HG02759 (cell line): ENCODE measurements around the gene B3GALT6.
A peak's percentile ranks its signal among the peaks of the same experiment; 100 is the strongest.

Experiments
- ATAC-seq: cut with Tn5 transposase; IDR thresholded peaks from one replicate; pipeline ENCODE4 v1.9.1; 2021; ENCODE audit warnings: mild to moderate bottlenecking, moderate library complexity; ENCODE audit not compliant: unreplicated experiment

The B3GALT6 gene

GRCh38 chr1:1230656-1231399 lies 1.2 kb upstream of the B3GALT6 start:
- no peak for ATAC-seq

- peak; percentile 91 for ATAC-seq
Observed at GRCh38 chr1:1231400-1232207, 433 bp upstream of the B3GALT6 start, which contains the start of gene SDF4. SDF4 (minus strand) TSS chr1:1232001; CDS start chr1:1228772, 3,229 bp downstream.

GRCh38 chr1:1232796-1233566 lies 944 bp downstream of the B3GALT6 start:
- ATAC-seq = no peak

GRCh38 chr1:1233567-1233892 lies 1.5 kb downstream of the B3GALT6 start:
- no peak for ATAC-seq

GRCh38 chr1:1234180-1234808 lies 2.3 kb downstream of the B3GALT6 start:
- ATAC-seq = no peak

- no peak for ATAC-seq
Observed at GRCh38 chr1:1235016-1235744, 3.1 kb downstream of the B3GALT6 start.

GRCh38 chr1:1236176-1236763 lies 4.2 kb downstream of the B3GALT6 start:
- ATAC-seq = no peak

GRCh38 chr1:1236945-1237873 lies 5.2 kb downstream of the B3GALT6 start:
- ATAC-seq = no peak

GRCh38 chr1:1237874-1238701 lies 6.1 kb downstream of the B3GALT6 start:
- ATAC-seq = no peak

GRCh38 chr1:1238702-1239178 lies 6.7 kb downstream of the B3GALT6 start:
- no peak for ATAC-seq

GRCh38 chr1:1239227-1239613 lies 7.2 kb downstream of the B3GALT6 start:
- no peak for ATAC-seq

- ATAC-seq = no peak
Observed at GRCh38 chr1:1239614-1240347, 7.7 kb downstream of the B3GALT6 start.

- no peak for ATAC-seq
Observed at GRCh38 chr1:1240348-1240732, 8.3 kb downstream of the B3GALT6 start.

- ATAC-seq = no peak
Observed at GRCh38 chr1:1240822-1241587, 9.0 kb downstream of the B3GALT6 start.

- no peak for ATAC-seq
Observed at GRCh38 chr1:1241588-1242219, 9.7 kb downstream of the B3GALT6 start.
